HG03442 (cell line): Measurements from ENCODE around the gene CADPS.
A peak's percentile ranks its signal among the peaks of the same experiment; 100 is the strongest.

Experiments
- ATAC-seq: cut with Tn5 transposase; IDR thresholded peaks from one replicate; pipeline ENCODE4 v1.9.1; 2021; ENCODE audit warnings: mild to moderate bottlenecking, moderate library complexity; ENCODE audit not compliant: unreplicated experiment

The CADPS gene

GRCh38 chr3:62462788-62463187 lies 412.4 kb downstream of the CADPS start:
- no peak for ATAC-seq

GRCh38 chr3:62462104-62462762 lies 413.0 kb downstream of the CADPS start:
- no peak for ATAC-seq

GRCh38 chr3:62454916-62455315 lies 420.3 kb downstream of the CADPS start:
- ATAC-seq, result no peak

- ATAC-seq, result no peak
Measured at GRCh38 chr3:62453448-62453847, 421.8 kb downstream of the CADPS start.

GRCh38 chr3:62451211-62451887 lies 423.9 kb downstream of the CADPS start:
- ATAC-seq, result no peak

- peak; percentile 76 for ATAC-seq
Measured at GRCh38 chr3:62446337-62446940, 428.8 kb downstream of the CADPS start.

GRCh38 chr3:62445275-62445674 lies 429.9 kb downstream of the CADPS start:
- no peak for ATAC-seq

GRCh38 chr3:62439978-62440377 lies 435.2 kb downstream of the CADPS start:
- ATAC-seq, result no peak

- no peak for ATAC-seq
Measured at GRCh38 chr3:62439176-62439813, 435.9 kb downstream of the CADPS start.

GRCh38 chr3:62436785-62437184 lies 438.4 kb downstream of the CADPS start:
- ATAC-seq, result no peak

GRCh38 chr3:62433396-62433795 lies 441.8 kb downstream of the CADPS start:
- no peak for ATAC-seq

- ATAC-seq, result no peak
Measured at GRCh38 chr3:62421207-62421606, 454.0 kb downstream of the CADPS start.

GRCh38 chr3:62416144-62416543 lies 459.1 kb downstream of the CADPS start:
- ATAC-seq, result no peak

GRCh38 chr3:62415312-62415801 lies 459.9 kb downstream of the CADPS start:
- ATAC-seq, result no peak

- ATAC-seq, result no peak
Measured at GRCh38 chr3:62414786-62415185, 460.4 kb downstream of the CADPS start.

- no peak for ATAC-seq
Measured at GRCh38 chr3:62413687-62414086, 461.5 kb downstream of the CADPS start.

- no peak for ATAC-seq
Measured at GRCh38 chr3:62406945-62407344, 468.3 kb downstream of the CADPS start.

GRCh38 chr3:62405566-62405965 lies 469.6 kb downstream of the CADPS start:
- ATAC-seq, result no peak

- no peak for ATAC-seq
Measured at GRCh38 chr3:62405135-62405534, 470.1 kb downstream of the CADPS start.

- no peak for ATAC-seq
Measured at GRCh38 chr3:62404321-62404720, 470.9 kb downstream of the CADPS start.

GRCh38 chr3:62403765-62404164 lies 471.5 kb downstream of the CADPS start:
- ATAC-seq, result no peak
